CD4-positive, alpha-beta T cell treated with Interleukin-2 at 100 ng/mL for 4 hours (primary cell): ENCODE measurements around the gene AKAP7.
"Not testable (repeated sequence)": the region's sequence is repeated elsewhere in the genome, so short reads cannot be mapped to it uniquely, and the experiment has no call there.

ENCODE experiments used
- DNase-seq: peaks from one replicate; pipeline ENCODE4 v3.0.0-alpha.2; 2020; ENCODE audit warnings: low spot score

AKAP7 gene

GRCh38 chr6:131293472-131293911 lies 158.2 kb downstream of the AKAP7 start:
- DNase-seq = no peak

- no peak for DNase-seq
These were observed 159.8 kb downstream of the AKAP7 start for GRCh38 chr6:131295081-131295480.

- DNase-seq = not testable (repeated sequence)
These were observed 165.6 kb downstream of the AKAP7 start for GRCh38 chr6:131300826-131301225.

GRCh38 chr6:131303338-131303930 lies 168.2 kb downstream of the AKAP7 start:
- DNase-seq = no peak

GRCh38 chr6:131305037-131305850 lies 170.0 kb downstream of the AKAP7 start:
- no peak for DNase-seq

GRCh38 chr6:131309437-131309836 lies 174.2 kb downstream of the AKAP7 start:
- no peak for DNase-seq

GRCh38 chr6:131314838-131315237 lies 179.6 kb downstream of the AKAP7 start:
- DNase-seq = no peak

- no peak for DNase-seq
These were observed 181.4 kb downstream of the AKAP7 start for GRCh38 chr6:131316654-131317053.

- no peak for DNase-seq
These were observed 182.2 kb downstream of the AKAP7 start for GRCh38 chr6:131317516-131317915.

GRCh38 chr6:131321589-131321988 lies 186.3 kb downstream of the AKAP7 start:
- DNase-seq = no peak

- no peak for DNase-seq
These were observed 186.9 kb downstream of the AKAP7 start for GRCh38 chr6:131322125-131322524.

GRCh38 chr6:131325669-131326068 lies 190.4 kb downstream of the AKAP7 start:
- not testable (repeated sequence) for DNase-seq

GRCh38 chr6:131328727-131329126 lies 193.5 kb downstream of the AKAP7 start:
- DNase-seq = not testable (repeated sequence)

GRCh38 chr6:131331151-131331550 lies 195.9 kb downstream of the AKAP7 start:
- no peak for DNase-seq

GRCh38 chr6:131331873-131332781 lies 196.9 kb downstream of the AKAP7 start:
- no peak for DNase-seq
